Measurements from ENCODE around the gene INSM2.

DNA sequence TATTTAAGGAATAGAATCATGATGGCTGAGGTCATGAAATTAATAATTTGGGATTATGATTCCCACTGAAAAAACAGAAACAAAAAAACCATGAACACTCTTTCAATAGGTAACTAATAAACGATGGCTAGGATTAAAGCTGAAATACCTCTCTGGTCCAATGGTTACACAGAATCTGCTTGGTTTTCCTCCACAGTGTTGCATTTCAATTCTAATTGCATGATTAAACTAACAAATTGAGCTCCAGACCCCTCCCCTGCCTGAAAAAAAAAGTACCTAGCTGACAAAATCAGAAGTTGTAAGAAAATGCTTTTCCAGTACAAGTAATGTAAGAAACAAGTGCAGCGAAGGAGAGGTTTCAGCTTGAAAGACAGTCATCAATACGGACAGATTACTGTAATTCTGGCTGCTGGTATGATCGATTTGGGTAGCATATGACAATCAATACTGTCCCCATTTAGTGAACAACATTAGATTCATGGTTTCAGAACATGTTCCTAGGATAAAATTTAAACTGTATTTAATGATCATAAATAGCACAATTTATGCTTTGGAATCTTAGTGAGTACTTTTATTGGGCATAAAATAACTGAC lies 32.0 kb downstream of the INSM2 start:
- TF ChIP-seq, protein P1, sequence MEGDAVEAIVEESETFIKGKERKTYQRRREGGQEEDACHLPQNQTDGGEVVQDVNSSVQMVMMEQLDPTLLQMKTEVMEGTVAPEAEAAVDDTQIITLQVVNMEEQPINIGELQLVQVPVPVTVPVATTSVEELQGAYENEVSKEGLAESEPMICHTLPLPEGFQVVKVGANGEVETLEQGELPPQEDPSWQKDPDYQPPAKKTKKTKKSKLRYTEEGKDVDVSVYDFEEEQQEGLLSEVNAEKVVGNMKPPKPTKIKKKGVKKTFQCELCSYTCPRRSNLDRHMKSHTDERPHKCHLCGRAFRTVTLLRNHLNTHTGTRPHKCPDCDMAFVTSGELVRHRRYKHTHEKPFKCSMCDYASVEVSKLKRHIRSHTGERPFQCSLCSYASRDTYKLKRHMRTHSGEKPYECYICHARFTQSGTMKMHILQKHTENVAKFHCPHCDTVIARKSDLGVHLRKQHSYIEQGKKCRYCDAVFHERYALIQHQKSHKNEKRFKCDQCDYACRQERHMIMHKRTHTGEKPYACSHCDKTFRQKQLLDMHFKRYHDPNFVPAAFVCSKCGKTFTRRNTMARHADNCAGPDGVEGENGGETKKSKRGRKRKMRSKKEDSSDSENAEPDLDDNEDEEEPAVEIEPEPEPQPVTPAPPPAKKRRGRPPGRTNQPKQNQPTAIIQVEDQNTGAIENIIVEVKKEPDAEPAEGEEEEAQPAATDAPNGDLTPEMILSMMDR (conservative IDR thresholded peaks at IDR 0.05; ENCODE audit: low read length): no peak
- TF ChIP-seq EZH2phosphoT487 (IDR thresholded peaks at IDR 0.05; ENCODE audit: borderline replicate concordance, low read depth, low read length): no peak

Measured in OCI-LY7 (cell line).